IPS-20b (cell line): ENCODE data around the gene TPSG1.
A peak's percentile ranks its signal among the peaks of the same experiment; 100 is the strongest.
"Not testable (repeated sequence)": the region's sequence is repeated elsewhere in the genome, so short reads cannot be mapped to it uniquely, and the experiment has no call there.

ENCODE experiments used
- H3K27ac ChIP-seq: one replicate; pipeline ENCODE4 v1.5.1; 2013; ENCODE audit warnings: low read length
- H3K27me3 ChIP-seq: 2 replicates; pipeline ENCODE4 v1.6.1; 2013; ENCODE audit warnings: mild to moderate bottlenecking, low read length, inconsistent platforms; ENCODE audit not compliant: insufficient read depth
- H3K36me3 ChIP-seq: 2 replicates; pipeline ENCODE4 v1.6.1; 2013; ENCODE audit warnings: low read depth, mild to moderate bottlenecking, inconsistent platforms, low read length, moderate library complexity; ENCODE audit not compliant: insufficient read depth
- H3K4me1 ChIP-seq: 2 replicates; pipeline ENCODE4 v1.6.1; 2013; ENCODE audit warnings: mild to moderate bottlenecking, control low read depth, inconsistent platforms, low read length, moderate library complexity; ENCODE audit not compliant: insufficient read depth
- H3K4me3 ChIP-seq: 2 replicates; pipeline ENCODE4 v1.5.1; 2013; ENCODE audit warnings: mild to moderate bottlenecking, low read length, inconsistent platforms
- H3K9ac ChIP-seq: 2 replicates; pipeline ENCODE4 v1.6.1; 2013; ENCODE audit warnings: low read depth, mild to moderate bottlenecking, inconsistent platforms, low read length, moderate library complexity
- H3K9me3 ChIP-seq: 2 replicates; pipeline ENCODE4 v1.6.1; 2013; ENCODE audit warnings: mild to moderate bottlenecking, low read depth, low read length, inconsistent platforms; ENCODE audit not compliant: insufficient read depth

The TPSG1 gene

GRCh38 chr16:1262846-1263221, 37.8 kb upstream of the TPSG1 start:
- Histone ChIP-seq H3K9ac (no peak overlapping the region), H3K27ac (no peak overlapping the region), H3K4me3 (no peak overlapping the region), H3K27me3 (peaks cover 44% of the 10 kb centered on the region), H3K4me1 (no peaks in the 10 kb centered on the region; the same call in 1 of the 2 replicates), H3K9me3 (no peaks in the 10 kb centered on the region), H3K36me3 (no peaks in the 10 kb centered on the region)

GRCh38 chr16:1262210-1262845, 37.3 kb upstream of the TPSG1 start:
- Histone ChIP-seq H3K4me3 (no peak overlapping the region), H3K4me1 (no peaks in the 10 kb centered on the region; the same call in 1 of the 2 replicates), H3K27ac (no peak overlapping the region), H3K27me3 (peaks cover 44% of the 10 kb centered on the region), H3K36me3 (no peaks in the 10 kb centered on the region), H3K9ac (no peak overlapping the region), H3K9me3 (no peaks in the 10 kb centered on the region)

GRCh38 chr16:1261131-1261892, 36.2 kb upstream of the TPSG1 start:
- no peak overlapping the region for H3K4me3 ChIP-seq

GRCh38 chr16:1260101-1260680, 35.1 kb upstream of the TPSG1 start:
- no peaks in the 10 kb centered on the region for H3K9me3 ChIP-seq
- H3K36me3 ChIP-seq = no peaks in the 10 kb centered on the region
- H3K4me1 ChIP-seq = no peaks in the 10 kb centered on the region; the same call in 1 of the 2 replicates
- no peak overlapping the region for H3K27ac ChIP-seq
- H3K4me3 ChIP-seq = no peak overlapping the region
- peaks cover 38% of the 10 kb centered on the region for H3K27me3 ChIP-seq
- H3K9ac ChIP-seq = no peak overlapping the region

More at GRCh38 chr16:1261131-1261892, 36.2 kb upstream of the TPSG1 start:
- Histone ChIP-seq H3K27me3 (peaks cover 42% of the 10 kb centered on the region), H3K4me1 (no peaks in the 10 kb centered on the region; the same call in 1 of the 2 replicates), H3K9me3 (no peaks in the 10 kb centered on the region), H3K36me3 (no peaks in the 10 kb centered on the region), H3K27ac (no peak overlapping the region), H3K9ac (no peak overlapping the region)

GRCh38 chr16:1259760-1260068, 34.6 kb upstream of the TPSG1 start:
- H3K4me1 ChIP-seq = no peaks in the 10 kb centered on the region; the same call in 1 of the 2 replicates
- H3K27ac ChIP-seq = no peak overlapping the region
- H3K9ac ChIP-seq = no peak overlapping the region
- H3K9me3 ChIP-seq = no peaks in the 10 kb centered on the region
- H3K27me3 ChIP-seq = peaks cover 38% of the 10 kb centered on the region
- no peaks in the 10 kb centered on the region for H3K36me3 ChIP-seq
- no peak overlapping the region for H3K4me3 ChIP-seq

GRCh38 chr16:1258906-1259759, 34.1 kb upstream of the TPSG1 start:
- peaks cover 38% of the 10 kb centered on the region for H3K27me3 ChIP-seq
- H3K9ac ChIP-seq = no peak overlapping the region
- H3K36me3 ChIP-seq = no peaks in the 10 kb centered on the region
- H3K9me3 ChIP-seq = no peaks in the 10 kb centered on the region
- peak overlapping the region; percentile 46; the same call in 1 of the 2 replicates for H3K4me3 ChIP-seq
- no peak overlapping the region for H3K27ac ChIP-seq
- no peaks in the 10 kb centered on the region; the same call in 1 of the 2 replicates for H3K4me1 ChIP-seq

GRCh38 chr16:1258225-1258600, 33.1 kb upstream of the TPSG1 start:
- Histone ChIP-seq H3K4me1 (no peaks in the 10 kb centered on the region; the same call in 1 of the 2 replicates), H3K9ac (no peak overlapping the region), H3K27me3 (peaks cover 38% of the 10 kb centered on the region), H3K27ac (no peak overlapping the region), H3K4me3 (no peak overlapping the region), H3K36me3 (no peaks in the 10 kb centered on the region), H3K9me3 (no peaks in the 10 kb centered on the region)

GRCh38 chr16:1257561-1258224, 32.6 kb upstream of the TPSG1 start:
- H3K9ac ChIP-seq = no peak overlapping the region
- no peaks in the 10 kb centered on the region for H3K36me3 ChIP-seq
- peaks cover 38% of the 10 kb centered on the region for H3K27me3 ChIP-seq
- H3K4me1 ChIP-seq = no peaks in the 10 kb centered on the region; the same call in 1 of the 2 replicates
- no peak overlapping the region for H3K27ac ChIP-seq
- no peak overlapping the region for H3K4me3 ChIP-seq
- no peaks in the 10 kb centered on the region for H3K9me3 ChIP-seq

GRCh38 chr16:1256874-1257322, 31.8 kb upstream of the TPSG1 start:
- Histone ChIP-seq H3K36me3 (no peaks in the 10 kb centered on the region), H3K9me3 (no peaks in the 10 kb centered on the region), H3K9ac (no peak overlapping the region), H3K4me1 (no peaks in the 10 kb centered on the region; the same call in 1 of the 2 replicates), H3K27ac (no peak overlapping the region), H3K4me3 (no peak overlapping the region), H3K27me3 (peaks cover 32% of the 10 kb centered on the region)

- H3K9ac ChIP-seq, H3K9me3 ChIP-seq, H3K4me3 ChIP-seq, H3K27ac ChIP-seq, H3K36me3 ChIP-seq, H3K4me1 ChIP-seq: not testable (repeated sequence)
- H3K27me3 ChIP-seq = peaks cover 27% of the 10 kb centered on the region
These were observed 31.3 kb upstream of the TPSG1 start for GRCh38 chr16:1256296-1256873.
